IMR-90 (cell line): ENCODE results near the gene CNBD2. TPM values are rescaled to one million over a fixed set of nuclear protein-coding genes. Genes with fewer than 3 reads are reported as not detected.

Experiments used
- ATAC-seq: fragments of 200-7000 bp; cut with Tn5 transposase; 2 replicates; pipeline ENCODE4 v1.9.1; 2020; ENCODE audit warnings: low read depth, mild to moderate bottlenecking, moderate library complexity
- BruUV-seq: library from RNA; stranded (reverse); fragments of 400-500 nt; replicated peaks from 2 replicates; lab custom pipeline; 2021; lab: Mats Ljungman, UMichigan
- CTCF ChIA-PET: fragments of 300-600 bp; formaldehyde crosslinking; extraction: SDS; loops from one replicate; lab custom pipeline; 2021; ENCODE audit warnings: antibody characterized with exemption; lab: Yijun Ruan, JAX
- POLR2A ChIA-PET: fragments of 300-600 bp; sonication (Branson Sonifier 250); formaldehyde crosslinking; loops from one replicate; lab custom pipeline; 2022; ENCODE audit warnings: antibody characterized with exemption; ENCODE audit not compliant: unreplicated experiment; lab: Charles Lee
- DNase-seq: peaks from one replicate; pipeline ENCODE4 v3.0.0; 2013
- H2AFZ ChIP-seq: replicated peaks from 2 replicates; pipeline ENCODE3; 2013; ENCODE audit warnings: low read length, mild to moderate bottlenecking; ENCODE audit not compliant: poor library complexity
- H2AK5ac ChIP-seq: 2 replicates; pipeline ENCODE4 v1.6.1; 2013; ENCODE audit warnings: low read depth, low read length, inconsistent platforms
- H2AK9ac ChIP-seq: replicated peaks from 2 replicates; pipeline ENCODE3; 2013; ENCODE audit warnings: mild to moderate bottlenecking, low read depth, low read length, moderate library complexity; ENCODE audit not compliant: poor library complexity
- H2BK120ac ChIP-seq: 2 replicates; pipeline ENCODE4 v1.6.1; 2013; ENCODE audit warnings: low read depth, low read length, inconsistent platforms
- H2BK15ac ChIP-seq: 3 replicates; pipeline ENCODE4 v1.6.1; 2013; ENCODE audit warnings: low read depth, low read length, inconsistent platforms
- H2BK20ac ChIP-seq: 2 replicates; pipeline ENCODE4 v1.6.1; 2013; ENCODE audit warnings: low read depth, mild to moderate bottlenecking, inconsistent platforms, low read length, moderate library complexity
- H2BK5ac ChIP-seq: 2 replicates; pipeline ENCODE4 v1.6.1; 2013; ENCODE audit warnings: mild to moderate bottlenecking, low read depth, low read length, inconsistent platforms; ENCODE audit not compliant: poor library complexity, severe bottlenecking
- H3K14ac ChIP-seq: replicated peaks from 2 replicates; pipeline ENCODE4 v1.6.1; 2013; ENCODE audit warnings: low read depth, low read length, inconsistent platforms
- H3K18ac ChIP-seq: 2 replicates; pipeline ENCODE4 v1.6.1; 2013; ENCODE audit warnings: low read depth, low read length, control low read depth
- H3K23ac ChIP-seq: 2 replicates; pipeline ENCODE4 v1.6.1; 2013; ENCODE audit warnings: low read depth, low read length, inconsistent platforms
- H3K27ac ChIP-seq: 2 replicates; pipeline ENCODE4 v1.5.1; 2013; ENCODE audit warnings: mild to moderate bottlenecking, control low read depth, low read length; ENCODE audit not compliant: insufficient read depth
- H3K27me3 ChIP-seq: 2 replicates; pipeline ENCODE4 v1.6.1; 2013; ENCODE audit warnings: low read length; ENCODE audit not compliant: control insufficient read depth, insufficient read depth
- H3K36me3 ChIP-seq: 2 replicates; pipeline ENCODE4 v1.6.1; 2013; ENCODE audit warnings: low read length, mixed read lengths; ENCODE audit not compliant: control insufficient read depth, insufficient read depth
- H3K4ac ChIP-seq: 2 replicates; pipeline ENCODE4 v1.6.1; 2013; ENCODE audit warnings: low read depth, low read length, inconsistent platforms
- H3K4me1 ChIP-seq: 2 replicates; pipeline ENCODE4 v1.6.1; 2013; ENCODE audit warnings: low read length, mixed read lengths; ENCODE audit not compliant: control insufficient read depth, insufficient read depth
- H3K4me2 ChIP-seq: 2 replicates; pipeline ENCODE4 v1.6.1; 2013; ENCODE audit warnings: low read depth, mild to moderate bottlenecking, control low read depth, low read length, moderate library complexity
- H3K4me3 ChIP-seq: 2 replicates; pipeline ENCODE4 v1.5.1; 2013; ENCODE audit warnings: low read depth, mild to moderate bottlenecking, control low read depth, low read length, moderate library complexity; ENCODE audit not compliant: insufficient read depth
- H3K56ac ChIP-seq: 2 replicates; pipeline ENCODE4 v1.6.1; 2013; ENCODE audit warnings: low read length, inconsistent platforms; ENCODE audit not compliant: insufficient read depth; ENCODE audit errors: extremely low read depth
- H3K79me1 ChIP-seq, 2 experiments: 2 replicates each; pipeline ENCODE4 v1.6.1; 2013; ENCODE audit warnings: low read length in 2 of 2, inconsistent platforms in 1 of 2, low read depth in 1 of 2
- H3K9ac ChIP-seq: 2 replicates; pipeline ENCODE4 v1.6.1; 2013; ENCODE audit warnings: low read depth, low read length, control low read depth
- H3K9me1 ChIP-seq: 2 replicates; pipeline ENCODE4 v1.6.1; 2013; ENCODE audit warnings: low read length, inconsistent platforms; ENCODE audit not compliant: insufficient read depth
- H3K9me3 ChIP-seq: 2 replicates; pipeline ENCODE4 v1.6.1; 2013; ENCODE audit warnings: low read length; ENCODE audit not compliant: control insufficient read depth, insufficient read depth
- H4K20me1 ChIP-seq: 2 replicates; pipeline ENCODE4 v1.6.1; 2013; ENCODE audit warnings: low read length, inconsistent platforms; ENCODE audit not compliant: insufficient read depth
- H4K5ac ChIP-seq: 2 replicates; pipeline ENCODE4 v1.6.1; 2013; ENCODE audit warnings: mild to moderate bottlenecking, low read depth, low read length, control low read depth
- H4K8ac ChIP-seq, 2 experiments: 2 replicates each; pipeline ENCODE4 v1.6.1; 2013; ENCODE audit warnings: low read depth in 2 of 2, low read length in 2 of 2, control low read depth in 1 of 2, inconsistent platforms in 1 of 2
- H4K91ac ChIP-seq: 2 replicates; pipeline ENCODE4 v1.6.1; 2013; ENCODE audit warnings: low read depth, low read length, inconsistent platforms; ENCODE audit not compliant: insufficient read depth
- BHLHE40 ChIP-seq: fragments of 150-350 bp; IDR thresholded peaks from 2 replicates; pipeline ENCODE4 v1.6.1; 2016; ENCODE audit warnings: mild to moderate bottlenecking, low read depth, low read length
- CHD1 ChIP-seq: IDR thresholded peaks from 2 replicates; pipeline ENCODE4 v1.6.1; 2012; ENCODE audit warnings: low read depth, low read length, improper control_type of control experiment
- FOS ChIP-seq: fragments of 150-350 bp; IDR thresholded peaks from 2 replicates; pipeline ENCODE4 v1.6.1; 2016; ENCODE audit warnings: low read depth, low read length
- MAFK ChIP-seq: IDR thresholded peaks from 2 replicates; pipeline ENCODE4 v1.6.1; 2012; ENCODE audit warnings: low read depth, low read length, improper control_type of control experiment
- MAZ ChIP-seq: IDR thresholded peaks from 2 replicates; pipeline ENCODE4 v1.6.1; 2012; ENCODE audit warnings: low read depth, mild to moderate bottlenecking, low read length, improper control_type of control experiment, moderate library complexity, borderline replicate concordance
- MXI1 ChIP-seq: IDR thresholded peaks from 2 replicates; pipeline ENCODE4 v1.6.1; 2012; ENCODE audit warnings: low read depth, mild to moderate bottlenecking, low read length, moderate library complexity, borderline replicate concordance
- POLR2A ChIP-seq: IDR thresholded peaks from 2 replicates; pipeline ENCODE4 v1.6.1; 2012; ENCODE audit warnings: mild to moderate bottlenecking, low read depth, low read length
- RAD21 ChIP-seq: IDR thresholded peaks from 2 replicates; pipeline ENCODE4 v1.6.1; 2012; ENCODE audit warnings: low read length, improper control_type of control experiment
- RCOR1 ChIP-seq: IDR thresholded peaks from 2 replicates; pipeline ENCODE4 v1.6.1; 2012; ENCODE audit warnings: mild to moderate bottlenecking, low read length, improper control_type of control experiment; ENCODE audit not compliant: insufficient replicate concordance
- RFX5 ChIP-seq: IDR thresholded peaks from 2 replicates; pipeline ENCODE4 v1.8.0; 2012; ENCODE audit warnings: low read depth, mild to moderate bottlenecking, low read length, moderate library complexity
- SMC3 ChIP-seq: fragments of 150-350 bp; IDR thresholded peaks from 2 replicates; pipeline ENCODE4 v1.6.1; 2016; ENCODE audit warnings: low read depth, mild to moderate bottlenecking, antibody characterized with exemption, low read length, moderate library complexity
- WGBS, 2 experiments: methylation state at CpG; one replicate each; pipeline versions ENCODE4 v1.1.5 to v1.1.7; 2013; ENCODE audit warnings: missing lambda C conversion rate in 2 of 2; ENCODE audit not compliant: insufficient read length in 1 of 2; ENCODE audit errors: extremely low coverage in 2 of 2; 5-methylcytosine and 5-hydroxymethylcytosine counted together
- dilution Hi-C: fragments of 300-500 bp; cut with HindIII; formaldehyde crosslinking; loops from one replicate; pipeline ENCODE4 v1.14.3; 2018; ENCODE audit warnings: low sequenced_read_pairs; ENCODE audit not compliant: unreplicated experiment
- in situ Hi-C: fragments of 300-500 bp; cut with MboI; formaldehyde crosslinking; loops from 3 replicates; pipeline ENCODE4 v1.14.3; 2019; ENCODE audit warnings: low sequenced_read_pairs, inconsistent platforms, mixed read lengths
- intact Hi-C: fragments of 100-400 bp; cut with micrococcal nuclease; formaldehyde crosslinking; loops from 2 replicates; pipeline ENCODE4 v1.10.0; 2022
- polyA plus RNA-seq, 3 experiments: library from polyadenylated mRNA; depleted of rRNA; stranded (reverse); fragments of >200 nt; gene quantifications; 2 replicates each; pipeline ENCODE4 v1.2.3, GENCODE V29; 2012; ENCODE audit warnings: low replicate concordance in 1 of 3
- total RNA-seq: library from RNA; depleted of rRNA; stranded (reverse); fragments of >200 nt; gene quantifications from 2 replicates; pipeline ENCODE4 v1.2.3, GENCODE V29; 2012
- TF ChIP-seq, protein P1 (sequence below): fragments of 150-350 bp; IDR thresholded peaks from 2 replicates; pipeline ENCODE4 v1.6.1; 2017; ENCODE audit warnings: mild to moderate bottlenecking, antibody characterized with exemption, low read length, low read depth
- TF ChIP-seq, protein P2 (sequence below): fragments of 150-350 bp; IDR thresholded peaks from 2 replicates; pipeline ENCODE4 v1.6.1; 2016; ENCODE audit warnings: low read depth, mild to moderate bottlenecking, low read length, moderate library complexity, borderline replicate concordance

Gene CNBD2
- total and polyA plus RNA-seq, 2 of the 4 experiments (the other 2 are of a cell fraction): 0.90 to 1.7 TPM

DNA sequence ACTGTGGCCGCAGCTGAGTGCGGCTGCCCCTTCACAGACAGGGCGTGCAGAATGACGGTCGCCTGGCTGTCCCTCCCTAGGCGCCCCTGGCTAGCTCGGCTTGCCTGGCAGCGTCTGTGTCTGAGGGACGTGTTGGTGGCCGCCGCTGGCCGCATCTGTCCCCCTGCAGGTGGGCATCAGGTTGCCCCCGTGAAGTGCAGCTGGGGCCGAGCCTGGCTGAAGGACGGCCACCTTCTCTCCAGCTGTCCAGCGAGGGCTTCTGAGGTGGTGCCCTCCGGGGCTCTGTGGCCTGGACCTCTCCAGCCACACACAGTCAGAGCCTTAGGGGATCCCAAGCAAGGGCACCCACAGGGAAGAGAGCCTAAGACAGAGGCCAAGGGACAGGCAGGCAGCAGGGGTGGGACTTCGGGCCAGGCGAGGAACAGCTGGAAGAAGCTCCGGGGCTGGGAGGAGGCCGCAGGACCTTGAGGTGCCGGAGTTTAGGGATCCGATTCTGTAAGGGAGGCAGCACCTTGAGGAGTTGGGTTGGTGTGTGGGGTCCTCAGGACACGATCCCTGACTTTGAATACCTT lies 97.1 kb downstream of the CNBD2 start:
- ChIA-PET POLR2A (no interaction called here), CTCF (no interaction called here)
- H3K4ac ChIP-seq: no peak overlapping the region; the same call in 1 of the 2 replicates
- H3K27me3 ChIP-seq: peaks cover 4% of the 10 kb centered on the region; the same call in 1 of the 2 replicates
- H2BK15ac ChIP-seq: no peak overlapping the region
- intact Hi-C loops (no loop called here), dilution Hi-C loops (no loop called here), in situ Hi-C loops (no loop called here)
- no peaks in the 10 kb centered on the region for H3K79me1 ChIP-seq
- peak overlapping the region; percentile 43 for H2AK9ac ChIP-seq
- no TSS peak for BruUV-seq
- no peak overlapping the region for H2BK5ac ChIP-seq
- H4K5ac ChIP-seq: no peak overlapping the region
- no peak overlapping the region for H2BK20ac ChIP-seq
- no peak for ATAC-seq
- no peak overlapping the region for H3K18ac ChIP-seq
- no peak overlapping the region for H3K56ac ChIP-seq
- H4K20me1 ChIP-seq: no peaks in the 10 kb centered on the region
- H3K9me1 ChIP-seq: no peaks in the 10 kb centered on the region; the same call in 1 of the 2 replicates
- H4K91ac ChIP-seq: no peak overlapping the region
- H3K27ac ChIP-seq: no peak overlapping the region
- no peak for DNase-seq
- no peak overlapping the region for H2BK120ac ChIP-seq
- H3K23ac ChIP-seq: no peak overlapping the region; the same call in 1 of the 2 replicates
- 0 out of 2 replicates have a peak, but pooled peaks cover 1% of the 10 kb centered on the region for H3K4me1 ChIP-seq
- H3K4me2 ChIP-seq: no peak overlapping the region
- H3K9me3 ChIP-seq: no peaks in the 10 kb centered on the region
- peak overlapping the region in 1 of 2 experiments; percentile 94; a peak in 2 of 4 replicates for H4K8ac ChIP-seq
- TF ChIP-seq RAD21: no peak
- TF ChIP-seq MAZ: no peak
- no peak for TF ChIP-seq RCOR1
- TF ChIP-seq FOS: no peak
- no peak for TF ChIP-seq RFX5
- no peak for TF ChIP-seq MAFK
- no peak for TF ChIP-seq MXI1
- no peak for TF ChIP-seq CHD1
- TF ChIP-seq, protein P1, sequence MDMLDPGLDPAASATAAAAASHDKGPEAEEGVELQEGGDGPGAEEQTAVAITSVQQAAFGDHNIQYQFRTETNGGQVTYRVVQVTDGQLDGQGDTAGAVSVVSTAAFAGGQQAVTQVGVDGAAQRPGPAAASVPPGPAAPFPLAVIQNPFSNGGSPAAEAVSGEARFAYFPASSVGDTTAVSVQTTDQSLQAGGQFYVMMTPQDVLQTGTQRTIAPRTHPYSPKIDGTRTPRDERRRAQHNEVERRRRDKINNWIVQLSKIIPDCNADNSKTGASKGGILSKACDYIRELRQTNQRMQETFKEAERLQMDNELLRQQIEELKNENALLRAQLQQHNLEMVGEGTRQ: no peak
- TF ChIP-seq SMC3: no peak
- TF ChIP-seq, protein P2, sequence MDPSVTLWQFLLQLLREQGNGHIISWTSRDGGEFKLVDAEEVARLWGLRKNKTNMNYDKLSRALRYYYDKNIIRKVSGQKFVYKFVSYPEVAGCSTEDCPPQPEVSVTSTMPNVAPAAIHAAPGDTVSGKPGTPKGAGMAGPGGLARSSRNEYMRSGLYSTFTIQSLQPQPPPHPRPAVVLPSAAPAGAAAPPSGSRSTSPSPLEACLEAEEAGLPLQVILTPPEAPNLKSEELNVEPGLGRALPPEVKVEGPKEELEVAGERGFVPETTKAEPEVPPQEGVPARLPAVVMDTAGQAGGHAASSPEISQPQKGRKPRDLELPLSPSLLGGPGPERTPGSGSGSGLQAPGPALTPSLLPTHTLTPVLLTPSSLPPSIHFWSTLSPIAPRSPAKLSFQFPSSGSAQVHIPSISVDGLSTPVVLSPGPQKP: no peak
- no peak for TF ChIP-seq POLR2A
- no peak for TF ChIP-seq BHLHE40
- 74% methylated on average over 6 of the region's 24 CpGs; no CpG with 5 or more reads in 1 of the 2 experiments for WGBS, 2 experiments
- H3K36me3 ChIP-seq: no peaks in the 10 kb centered on the region
- no peak overlapping the region for H2AK5ac ChIP-seq
- no peak overlapping the region for H3K14ac ChIP-seq
- no peak overlapping the region for H3K9ac ChIP-seq
- H2AFZ ChIP-seq: peak overlapping the region; percentile 99
- H3K4me3 ChIP-seq: no peak overlapping the region
